ENCODE measurements around the gene ZG16B. TPM values are rescaled to one million over a fixed set of nuclear protein-coding genes. Genes with fewer than 3 reads are reported as not detected.

ZG16B gene
- total RNA-seq, 1 experiment from 2014 or later, result 19.9 TPM

- Histone ChIP-seq H3K4me1 (replicated peaks; ENCODE audit: insufficient read depth) (peaks cover 14% of the 10 kb centered on the region), H3K4me3 (no peak overlapping the region), H3F3A (ENCODE audit: insufficient read depth, low read depth) (peaks cover 20% of the 10 kb centered on the region; the same call in 1 of the 2 replicates), H3K4me2 (no peak overlapping the region), H3K27me3 (ENCODE audit: insufficient read depth, low read depth) (no peaks in the 10 kb centered on the region), H3K9me2 (ENCODE audit: insufficient read depth) (no peaks in the 10 kb centered on the region), H4K20me1 (ENCODE audit: insufficient read depth) (no peaks in the 10 kb centered on the region), H3K27ac (no peak overlapping the region), H3K9me3 (ENCODE audit: insufficient read depth, low read depth) (no peaks in the 10 kb centered on the region), H3K36me3 (ENCODE audit: low read depth) (no peaks in the 10 kb centered on the region), H2AFZ (no peak overlapping the region), H3K79me2 (ENCODE audit: low read depth) (no peaks in the 10 kb centered on the region)
- DNase-seq, result no peak
- TF ChIP-seq EZH2 (IDR thresholded peaks at IDR 0.05; ENCODE audit: low read depth) (no peak), CTCF (conservative IDR thresholded peaks at IDR 0.05) (no peak)
- BruUV-seq (replicated peaks), result no TSS peak
- POLR2A ChIA-PET (ENCODE audit: unreplicated experiment), result interaction anchor here (0.6 kb wide), 1 partner anchor 49 kb away, joined by 7 read pairs; no protein-coding TSS in a partner anchor
- CTCF ChIA-PET, result no interaction called here
- intact Hi-C loops (cut with micrococcal nuclease; ENCODE audit: unreplicated experiment), result no loop called here
Observed at GRCh38 chr16:2826591-2827373, 3.3 kb upstream of the ZG16B start.

- H3F3A ChIP-seq (ENCODE audit: insufficient read depth, low read depth), result peaks cover 20% of the 10 kb centered on the region; the same call in 1 of the 2 replicates
- H4K20me1 ChIP-seq (ENCODE audit: insufficient read depth), result no peaks in the 10 kb centered on the region
- no peaks in the 10 kb centered on the region for H3K9me3 ChIP-seq (ENCODE audit: insufficient read depth, low read depth)
- H2AFZ ChIP-seq, result no peak overlapping the region
- no peaks in the 10 kb centered on the region for H3K27me3 ChIP-seq (ENCODE audit: insufficient read depth, low read depth)
- no peak for TF ChIP-seq EZH2 (IDR thresholded peaks at IDR 0.05; ENCODE audit: low read depth)
- TF ChIP-seq CTCF (conservative IDR thresholded peaks at IDR 0.05), result no peak
- no TSS peak for BruUV-seq (replicated peaks)
- peaks cover 14% of the 10 kb centered on the region for H3K4me1 ChIP-seq (replicated peaks; ENCODE audit: insufficient read depth)
- no peak overlapping the region for H3K27ac ChIP-seq
- no peak overlapping the region for H3K4me2 ChIP-seq
- CTCF ChIA-PET, result no interaction called here
- H3K4me3 ChIP-seq, result no peak overlapping the region
- intact Hi-C loops (cut with micrococcal nuclease; ENCODE audit: unreplicated experiment), result no loop called here
- no peaks in the 10 kb centered on the region for H3K36me3 ChIP-seq (ENCODE audit: low read depth)
- DNase-seq, result no peak
- no peaks in the 10 kb centered on the region for H3K9me2 ChIP-seq (ENCODE audit: insufficient read depth)
- H3K79me2 ChIP-seq (ENCODE audit: low read depth), result no peaks in the 10 kb centered on the region
- POLR2A ChIA-PET (ENCODE audit: unreplicated experiment), result no interaction called here
Observed at GRCh38 chr16:2827374-2827791, 2.7 kb upstream of the ZG16B start.

GRCh38 chr16:2827831-2828520, 2.1 kb upstream of the ZG16B start:
- intact Hi-C loops (cut with micrococcal nuclease; ENCODE audit: unreplicated experiment), result no loop called here

More at GRCh38 chr16:2827831-2828520, 2.1 kb upstream of the ZG16B start:
- H3K79me2 ChIP-seq (ENCODE audit: low read depth), result no peaks in the 10 kb centered on the region
- TF ChIP-seq CTCF (conservative IDR thresholded peaks at IDR 0.05), result no peak
- TF ChIP-seq EZH2 (IDR thresholded peaks at IDR 0.05; ENCODE audit: low read depth), result no peak
- no peaks in the 10 kb centered on the region for H3K9me3 ChIP-seq (ENCODE audit: insufficient read depth, low read depth)
- DNase-seq, result no peak
- no peak overlapping the region for H3K4me3 ChIP-seq
- peaks cover 20% of the 10 kb centered on the region; the same call in 1 of the 2 replicates for H3F3A ChIP-seq (ENCODE audit: insufficient read depth, low read depth)
- no peaks in the 10 kb centered on the region for H3K9me2 ChIP-seq (ENCODE audit: insufficient read depth)
- no peak overlapping the region for H3K4me2 ChIP-seq
- ChIA-PET CTCF (no interaction called here), POLR2A (ENCODE audit: unreplicated experiment) (no interaction called here)
- BruUV-seq (replicated peaks), result no TSS peak
- peaks cover 14% of the 10 kb centered on the region for H3K4me1 ChIP-seq (replicated peaks; ENCODE audit: insufficient read depth)
- H3K36me3 ChIP-seq (ENCODE audit: low read depth), result no peaks in the 10 kb centered on the region
- no peak overlapping the region for H2AFZ ChIP-seq
- H3K27ac ChIP-seq, result no peak overlapping the region
- no peaks in the 10 kb centered on the region for H4K20me1 ChIP-seq (ENCODE audit: insufficient read depth)
- H3K27me3 ChIP-seq (ENCODE audit: insufficient read depth, low read depth), result no peaks in the 10 kb centered on the region
